H1 (cell line): ENCODE results near the gene CALCOCO2. TPM values are rescaled to one million over a fixed set of nuclear protein-coding genes. Genes with fewer than 3 reads are reported as not detected.

ENCODE experiments used
- CTCF ChIA-PET: fragments of 300-600 bp; sonication (Branson Sonifier 250); formaldehyde crosslinking; loops from one replicate; lab custom pipeline; 2021; ENCODE audit not compliant: partially characterized antibody; lab: Charles Lee
- POLR2A ChIA-PET: fragments of 300-600 bp; sonication (Branson Sonifier 250); formaldehyde crosslinking; loops from one replicate; lab custom pipeline; 2021; ENCODE audit warnings: inconsistent platforms; ENCODE audit not compliant: partially characterized antibody; lab: Charles Lee
- DNase-seq, 2 experiments: peaks; one replicate each; pipeline versions ENCODE4 v3.0.0 to v3.0.0-alpha.2; 2010 to 2022; ENCODE audit warnings: low spot score in 2 of 2, low read depth in 1 of 2, mixed read lengths in 1 of 2
- FAIRE-seq: peaks from 2 replicates; lab custom pipeline; 2011; peaks lifted over from hg19 to GRCh38; lab: Jason Lieb, UNC
- H2AFZ ChIP-seq: 2 replicates; pipeline ENCODE4 v1.8.1; 2012; ENCODE audit warnings: low read length, inconsistent platforms
- H2AK5ac ChIP-seq: 2 replicates; pipeline ENCODE4 v1.6.1; 2013; ENCODE audit warnings: low read depth, low read length
- H2BK120ac ChIP-seq: replicated peaks from 2 replicates; pipeline ENCODE3; 2013; ENCODE audit warnings: low read depth, low read length, inconsistent platforms
- H2BK12ac ChIP-seq: 2 replicates; pipeline ENCODE4 v1.6.1; 2013; ENCODE audit warnings: low read depth, low read length
- H2BK15ac ChIP-seq: 2 replicates; pipeline ENCODE4 v1.6.1; 2013; ENCODE audit warnings: low read length
- H2BK20ac ChIP-seq: 2 replicates; pipeline ENCODE4 v1.6.1; 2013; ENCODE audit warnings: low read length
- H2BK5ac ChIP-seq: 2 replicates; pipeline ENCODE4 v1.6.1; 2013; ENCODE audit warnings: low read depth, low read length
- H3K14ac ChIP-seq: 2 replicates; pipeline ENCODE4 v1.6.1; 2013; ENCODE audit warnings: inconsistent platforms; ENCODE audit not compliant: insufficient read length
- H3K18ac ChIP-seq: 2 replicates; pipeline ENCODE4 v1.6.1; 2013; ENCODE audit warnings: low read length; ENCODE audit errors: extremely low read depth
- H3K23ac ChIP-seq: 2 replicates; pipeline ENCODE4 v1.6.1; 2013; ENCODE audit warnings: inconsistent platforms; ENCODE audit not compliant: insufficient read length
- H3K23me2 ChIP-seq: 2 replicates; pipeline ENCODE4 v1.6.1; 2013; ENCODE audit warnings: low read depth, low read length
- H3K27ac ChIP-seq: 2 replicates; pipeline ENCODE4 v1.6.1; 2011; ENCODE audit warnings: low read depth, low read length, inconsistent platforms
- H3K27me3 ChIP-seq, 4 experiments: replicated peaks in 1 of 4; 1 replicate in 1 of 4; 2 replicates in 3 of 4; pipeline versions ENCODE4 v1.6.1 to v1.8.1; 2011 to 2013; ENCODE audit warnings: low read length in 3 of 4, mild to moderate bottlenecking in 3 of 4, inconsistent platforms in 2 of 4, mixed read lengths in 2 of 4, moderate library complexity in 1 of 4; ENCODE audit not compliant: control insufficient read depth in 3 of 4, insufficient read depth in 3 of 4; ENCODE audit errors: extremely low read depth in 1 of 4
- H3K36me3 ChIP-seq, 4 experiments: 2 replicates each; pipeline versions ENCODE4 v1.6.1 to v1.8.1; 2011 to 2013; ENCODE audit warnings: mild to moderate bottlenecking in 4 of 4, low read length in 3 of 4, moderate library complexity in 2 of 4, control low read depth in 1 of 4, inconsistent platforms in 1 of 4; ENCODE audit not compliant: insufficient read depth in 4 of 4, control insufficient read depth in 2 of 4
- H3K4ac ChIP-seq: replicated peaks from 2 replicates; pipeline ENCODE3; 2013; ENCODE audit warnings: low read length, low read depth, mixed read lengths, inconsistent platforms; ENCODE audit not compliant: insufficient read length
- H3K4me1 ChIP-seq, 4 experiments: replicated peaks in 1 of 4; 1 replicate in 1 of 4; 2 replicates in 3 of 4; pipeline versions ENCODE4 v1.6.1 to v1.8.1; 2011 to 2013; ENCODE audit warnings: low read length in 3 of 4, inconsistent platforms in 2 of 4, mixed read lengths in 1 of 4; ENCODE audit not compliant: insufficient read depth in 4 of 4, control insufficient read depth in 3 of 4
- H3K4me2 ChIP-seq, 2 experiments: 2 replicates each; pipeline versions ENCODE4 v1.6.1 to v1.8.1; 2011 to 2013; ENCODE audit warnings: low read depth in 2 of 2, low read length in 2 of 2, control low read depth in 1 of 2, inconsistent platforms in 1 of 2, mild to moderate bottlenecking in 1 of 2; ENCODE audit not compliant: insufficient read depth in 1 of 2
- H3K4me3 ChIP-seq, 4 experiments: fragments of 200-600, 300-600 bp in 1 of 4; sonication (generic), shearing (Covaris generic), sonication (Bioruptor Twin) in 1 of 4; 2 replicates each; pipeline versions ENCODE4 v1.5.1 to v1.8.1; 2011 to 2016; ENCODE audit warnings: low read length in 4 of 4, low read depth in 3 of 4, control low read depth in 2 of 4, inconsistent platforms in 2 of 4, mild to moderate bottlenecking in 2 of 4, mixed read lengths in 1 of 4, moderate library complexity in 1 of 4; ENCODE audit not compliant: insufficient read depth in 2 of 4; ENCODE audit errors: extremely low read depth in 1 of 4
- H3K56ac ChIP-seq: replicated peaks from 2 replicates; pipeline ENCODE3; 2013; ENCODE audit warnings: low read depth, mild to moderate bottlenecking, mixed read lengths, low read length, inconsistent platforms; ENCODE audit not compliant: insufficient read length
- H3K79me1 ChIP-seq: 2 replicates; pipeline ENCODE4 v1.6.1; 2013; ENCODE audit warnings: low read depth, low read length, control low read depth
- H3K79me2 ChIP-seq, 2 experiments: 2 replicates each; pipeline versions ENCODE4 v1.6.1 to v1.8.1; 2012 to 2013; ENCODE audit warnings: low read length in 2 of 2, mild to moderate bottlenecking in 2 of 2, inconsistent platforms in 1 of 2; ENCODE audit not compliant: insufficient read depth in 2 of 2, control insufficient read depth in 1 of 2
- H3K9ac ChIP-seq, 4 experiments: replicated peaks in 1 of 4; 1 replicate in 1 of 4; 2 replicates in 3 of 4; pipeline versions ENCODE4 v1.6.1 to v1.8.1; 2011 to 2013; ENCODE audit warnings: low read depth in 3 of 4, low read length in 3 of 4, control low read depth in 2 of 4, mild to moderate bottlenecking in 2 of 4, moderate library complexity in 2 of 4, inconsistent platforms in 1 of 4; ENCODE audit errors: extremely low read depth in 1 of 4
- H3K9me3 ChIP-seq, 2 experiments: 2 replicates each; pipeline versions ENCODE4 v1.6.1 to v1.8.1; 2012 to 2013; ENCODE audit warnings: mild to moderate bottlenecking in 2 of 2, moderate library complexity in 2 of 2, control low read depth in 1 of 2, inconsistent platforms in 1 of 2, low read depth in 1 of 2, low read length in 1 of 2, mixed read lengths in 1 of 2; ENCODE audit not compliant: insufficient read depth in 2 of 2
- H4K20me1 ChIP-seq, 2 experiments: replicated peaks in 1 of 2; 2 replicates each; pipeline versions ENCODE3 to v1.8.1; 2011 to 2013; ENCODE audit warnings: inconsistent platforms in 2 of 2, low read length in 2 of 2, mild to moderate bottlenecking in 1 of 2; ENCODE audit not compliant: insufficient read depth in 2 of 2, control insufficient read depth in 1 of 2
- H4K5ac ChIP-seq: 2 replicates; pipeline ENCODE4 v1.6.1; 2013; ENCODE audit warnings: low read length, low read depth, mixed read lengths, inconsistent platforms; ENCODE audit not compliant: insufficient read length
- H4K8ac ChIP-seq: 2 replicates; pipeline ENCODE4 v1.8.0; 2013; ENCODE audit warnings: mild to moderate bottlenecking, moderate library complexity, low read length, inconsistent platforms; ENCODE audit not compliant: insufficient read depth; ENCODE audit errors: extremely low read depth
- H4K91ac ChIP-seq: replicated peaks from 2 replicates; pipeline ENCODE3; 2013; ENCODE audit warnings: low read length, mixed read lengths, inconsistent platforms; ENCODE audit not compliant: insufficient read length
- NANOG ChIP-seq: IDR thresholded peaks from 2 replicates; pipeline ENCODE4 v1.6.1; 2011; ENCODE audit warnings: low read length, low read depth, mild to moderate bottlenecking, inconsistent platforms; ENCODE audit not compliant: insufficient read depth, poor library complexity, severe bottlenecking
- RAD21 ChIP-seq, 2 experiments: IDR thresholded peaks in 1 of 2; conservative IDR thresholded peaks in 1 of 2; 2 replicates each; pipeline ENCODE4 v1.6.1; 2011; ENCODE audit warnings: low read depth in 2 of 2, low read length in 2 of 2, improper control_type of control experiment in 1 of 2, inconsistent platforms in 1 of 2, mild to moderate bottlenecking in 1 of 2, moderate library complexity in 1 of 2
- WGBS, 2 experiments: shearing (Covaris generic) in 1 of 2; methylation state at CpG; one replicate each; pipeline versions ENCODE4 v1.1.6 to v1.1.7; 2013 to 2015; ENCODE audit warnings: low lambda C conversion rate in 2 of 2, mixed read lengths in 2 of 2, inconsistent platforms in 1 of 2, low coverage in 1 of 2, missing lambda C conversion rate in 1 of 2; ENCODE audit not compliant: insufficient replicate concordance in 2 of 2, insufficient coverage in 1 of 2, insufficient read length in 1 of 2; ENCODE audit errors: extremely low coverage in 1 of 2, missing lambda C conversion rate in 1 of 2; 5-methylcytosine and 5-hydroxymethylcytosine counted together
- polyA plus RNA-seq, 7 experiments: library from polyadenylated mRNA; depleted of rRNA in 3 of 7; stranded (reverse) in 5 of 7; unstranded in 2 of 7; fragments of >200 nt in 5 of 7; fragments of 200-250 nt in 2 of 7; gene quantifications; 1 replicate in 5 of 7; 2 replicates in 1 of 7; 4 replicates in 1 of 7; pipeline versions ENCODE4 v1.2.1 to v1.2.3, GENCODE V29; 2011 to 2013; ENCODE audit warnings: missing spikeins in 2 of 7, mixed read lengths in 2 of 7
- total RNA-seq: library from RNA; stranded (reverse); fragmentation: NEBNext Ultra II Directional; extraction: Animal tissue kit (Norgen Biotek cat#: 25700); gene quantifications from 2 replicates; pipeline ENCODE4 v1.2.1, GENCODE V29; 2021
- TF ChIP-seq, protein P1 (sequence below): IDR thresholded peaks from 2 replicates; pipeline ENCODE4 v1.6.1; 2011; ENCODE audit warnings: low read length, improper control_type of control experiment

The CALCOCO2 gene
- total and polyA plus RNA-seq, 2 of the 8 experiments (the other 6 are each of a cell fraction or from before 2014, with no cell fraction given) = 12.1 to 31.8 TPM

DNA sequence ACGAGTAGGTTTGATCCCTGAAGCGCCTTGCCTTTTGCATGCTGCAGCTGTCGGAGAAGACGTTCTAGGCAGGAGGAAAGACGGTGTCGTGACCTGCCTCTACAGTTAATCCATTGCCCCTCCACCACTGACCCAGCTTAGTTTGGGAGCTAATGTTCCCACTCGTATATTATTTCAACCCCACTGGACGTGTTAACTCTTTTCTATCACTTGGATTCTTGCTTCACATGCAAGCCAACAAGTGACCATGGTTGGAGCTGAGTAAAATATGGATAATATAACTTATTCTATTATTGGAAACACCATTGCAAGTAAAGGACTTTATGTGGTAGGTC is 681 bp downstream of the CALCOCO2 start:
- Histone ChIP-seq H4K5ac (no peak overlapping the region), H3K14ac (no peak overlapping the region), H3K23me2 (peaks cover 3% of the 10 kb centered on the region; the same call in 1 of the 2 replicates), H2BK120ac (no peak overlapping the region), H2BK5ac (0 out of 2 replicates have a peak overlapping the region, but pooled peaks have one; percentile 57), H3K36me3 (no peaks in the 10 kb centered on the region), H3K4me1 (peaks cover 0 to 4% (median 0%) of the 10 kb centered on the region in 4 experiments; a peak in 2 of 7 replicates), H3K9me3 (no peaks in the 10 kb centered on the region), H3K56ac (no peak overlapping the region), H4K20me1 (no peaks in the 10 kb centered on the region), H2AK5ac (no peak overlapping the region), H3K4me2 (peak overlapping the region; percentile 74 to 79), H3K18ac (no peak overlapping the region), H3K4ac (no peak overlapping the region), H4K8ac (no peak overlapping the region), H3K9ac (peak overlapping the region in 1 of 4 experiments; percentile 6; a peak in 2 of 7 replicates), H3K27me3 (no peaks in the 10 kb centered on the region), H2BK15ac (no peak overlapping the region), H3K23ac (no peak overlapping the region), H2BK20ac (no peak overlapping the region), H3K79me2 (no peaks in the 10 kb centered on the region), H3K27ac (no peak overlapping the region), H4K91ac (no peak overlapping the region), H3K79me1 (no peaks in the 10 kb centered on the region), H3K4me3 (peak overlapping the region; percentile 50 to 96 (median 76)), H2BK12ac (no peak overlapping the region; the same call in 1 of the 2 replicates), H2AFZ (peak overlapping the region; percentile 31)
- ChIA-PET POLR2A (interaction anchor here (1.0 to 2.5 kb wide), 4 partner anchors 13 to 72 kb away, joined by 3 to 16 read pairs (median 4); partner anchors contain the start of gene TTLL6), CTCF (interaction anchor here (1.4 to 88.5 kb wide), 5 partner anchors 19 to 153 kb away, joined by 4 to 2590 read pairs (median 7); partner anchors contain the start of gene ATP5MC1)
- FAIRE-seq (no peak), DNase-seq (no peak)
- WGBS, 2 experiments = 21% methylated on average over 8 of the region's 8 CpGs; no CpG with 5 or more reads in 1 of the 2 experiments
- TF ChIP-seq NANOG (no peak), RAD21 (IDR thresholded peaks at IDR 0.05 in 1 of 2, conservative IDR thresholded peaks at IDR 0.05 in 1 of 2; ENCODE audit: low read depth in 2 of 2, low read length in 2 of 2) (no peak)
- TF ChIP-seq, protein P1, sequence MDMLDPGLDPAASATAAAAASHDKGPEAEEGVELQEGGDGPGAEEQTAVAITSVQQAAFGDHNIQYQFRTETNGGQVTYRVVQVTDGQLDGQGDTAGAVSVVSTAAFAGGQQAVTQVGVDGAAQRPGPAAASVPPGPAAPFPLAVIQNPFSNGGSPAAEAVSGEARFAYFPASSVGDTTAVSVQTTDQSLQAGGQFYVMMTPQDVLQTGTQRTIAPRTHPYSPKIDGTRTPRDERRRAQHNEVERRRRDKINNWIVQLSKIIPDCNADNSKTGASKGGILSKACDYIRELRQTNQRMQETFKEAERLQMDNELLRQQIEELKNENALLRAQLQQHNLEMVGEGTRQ = no peak
